Suprapubic skin (tissue), 4 donors: ENCODE data around the gene HSPA14.
"Not testable (repeated sequence)": the region's sequence is repeated elsewhere in the genome, so short reads cannot be mapped to it uniquely, and the experiment has no call there.

Source experiments
- CTCF ChIP-seq, 2 donors: fragments of 200-600 bp in 1 of 2; fragments of 450-650 bp in 1 of 2; sonication (generic) in 1 of 2; IDR thresholded peaks; one replicate each; pipeline ENCODE4 v1.5.1; 2016 to 2019; ENCODE audit warnings: antibody characterized with exemption in 2 of 2, mild to moderate bottlenecking in 1 of 2, moderate library complexity in 1 of 2
- EP300 ChIP-seq: sonication (generic); formaldehyde crosslinking; IDR thresholded peaks from one replicate; pipeline ENCODE4 v1.6.1; 2017; ENCODE audit warnings: antibody characterized with exemption
- POLR2A ChIP-seq, 2 donors: fragments of 450-650 bp; IDR thresholded peaks; one replicate each; pipeline ENCODE4 v1.6.1; 2017; ENCODE audit warnings: antibody characterized with exemption in 2 of 2, mild to moderate bottlenecking in 2 of 2, moderate library complexity in 2 of 2
- POLR2AphosphoS5 ChIP-seq, 3 donors: sonication (generic); formaldehyde crosslinking; IDR thresholded peaks; one replicate each; pipeline ENCODE4 v1.6.1; 2017; ENCODE audit warnings: antibody characterized with exemption in 3 of 3

GRCh38 chr10:14864466-14864865, 26.4 kb downstream of the HSPA14 start:
- not testable (repeated sequence) for TF ChIP-seq CTCF (IDR thresholded peaks at IDR 0.05); EP300; POLR2AphosphoS5 (IDR thresholded peaks at IDR 0.05); POLR2A (IDR thresholded peaks at IDR 0.05)
